RPMI7951 (cell line): ENCODE results near the gene KLHL21. TPM values are rescaled to one million over a fixed set of nuclear protein-coding genes. Genes with fewer than 3 reads are reported as not detected.

Experiments
- DNase-seq: peaks from one replicate; pipeline ENCODE4 v3.0.0-alpha.2; 2012; ENCODE audit warnings: low read depth
- total RNA-seq: library from RNA; depleted of rRNA; stranded (reverse); fragments of >200 nt; shearing (Covaris generic); gene quantifications from 2 replicates; pipeline ENCODE4 v1.2.3, GENCODE V29; 2014; rRNA removed

Gene KLHL21
- total RNA-seq, 1 experiment from 2014 or later, result 11.1 TPM

GRCh38 chr1:6554907-6555778, 47.5 kb downstream of the KLHL21 start, which contains the start of gene TAS1R1:
TSS of gene TAS1R1 (plus strand) at chr1:6555307. CDS start at chr1:6555374, 67 bp downstream.
- DNase-seq, result no peak

GRCh38 chr1:6554031-6554906, 48.4 kb downstream of the KLHL21 start, which contains the start of gene NOL9:
TSS of gene NOL9 (minus strand) at chr1:6554513. CDS start at chr1:6554502, 11 bp downstream.
- DNase-seq, result peak; percentile 88

GRCh38 chr1:6547301-6547700, 55.4 kb downstream of the KLHL21 start:
- DNase-seq, result peak; percentile 19

DNA sequence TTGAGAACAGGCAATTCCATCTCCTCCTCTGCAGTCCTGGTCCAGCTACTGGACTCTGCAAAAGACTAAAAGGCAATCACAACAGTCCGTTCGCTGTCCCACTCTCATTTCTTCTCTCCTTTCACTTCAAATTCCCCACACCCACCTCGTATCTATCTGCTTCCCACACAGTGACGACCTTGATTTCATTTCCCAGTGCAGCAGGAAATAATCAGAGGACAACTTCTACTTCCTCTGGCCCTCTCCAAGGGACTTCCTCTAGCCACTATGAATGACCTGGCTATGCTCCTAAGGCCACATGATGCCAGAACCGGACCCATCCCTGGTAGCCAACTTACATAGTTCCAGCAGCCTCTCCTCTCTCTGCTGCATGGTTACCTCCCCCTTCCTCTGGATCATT, 56.3 kb downstream of the KLHL21 start:
- DNase-seq, result no peak

- DNase-seq, result no peak
Observed at GRCh38 chr1:6545276-6546112, 57.2 kb downstream of the KLHL21 start.

GRCh38 chr1:6544831-6545230, 57.8 kb downstream of the KLHL21 start:
- peak; percentile 31 for DNase-seq

Other genes with a start within 250 kb of the KLHL21 start
- gene ACOT7, start 209.1 kb downstream of the KLHL21 start, total RNA-seq, result 142 and 174 TPM in 2 replicates
- under 0.01 and 0.10 TPM in 2 replicates for gene HES2, start 182.9 kb downstream of the KLHL21 start, total RNA-seq
- 0.10 TPM in 1 of 2 replicates, not detected in the other for gene ESPN, start 178.1 kb downstream of the KLHL21 start, total RNA-seq
- gene TNFRSF25, start 136.7 kb downstream of the KLHL21 start, total RNA-seq, result 0.12 and 0.49 TPM in 2 replicates
- gene PLEKHG5, start 111.2 kb downstream of the KLHL21 start, total RNA-seq, result 0.60 and 1.3 TPM in 2 replicates
- gene NOL9, start 48.4 kb downstream of the KLHL21 start, total RNA-seq, result 14.4 and 14.5 TPM in 2 replicates
- gene TAS1R1, start 47.6 kb downstream of the KLHL21 start, total RNA-seq, result 0.20 TPM in 1 of 2 replicates, not detected in the other
- 11.4 and 15.6 TPM in 2 replicates for gene ZBTB48, start 22.9 kb downstream of the KLHL21 start, total RNA-seq
- 10.7 and 11.2 TPM in 2 replicates for gene PHF13, start 10.9 kb upstream of the KLHL21 start, total RNA-seq
- gene THAP3, start 22.0 kb upstream of the KLHL21 start, total RNA-seq, result 29.9 and 30.8 TPM in 2 replicates
- 18.2 and 24.6 TPM in 2 replicates for gene DNAJC11, start 98.9 kb upstream of the KLHL21 start, total RNA-seq
- 86.7 and 91.0 TPM in 2 replicates for gene CAMTA1, start 182.6 kb upstream of the KLHL21 start, total RNA-seq